KMS-11 (cell line): Measurements from ENCODE around the gene BMP8A.
"Not testable (repeated sequence)": the region's sequence is repeated elsewhere in the genome, so short reads cannot be mapped to it uniquely, and the experiment has no call there.

Experiments used
- H2AFZ ChIP-seq: fragments of 200-600 bp; sonication (generic); 2 replicates; pipeline ENCODE4 v1.6.1; 2016; ENCODE audit warnings: antibody characterized with exemption, mixed run types, low read depth
- H3K27ac ChIP-seq: fragments of 200-600 bp; sonication (generic); 2 replicates; pipeline ENCODE4 v1.6.1; 2016; ENCODE audit warnings: mild to moderate bottlenecking, mixed run types
- H3K27me3 ChIP-seq: fragments of 200-600 bp; sonication (generic); 2 replicates; pipeline ENCODE4 v1.6.1; 2017; ENCODE audit warnings: mild to moderate bottlenecking, low read depth, mixed run types, moderate library complexity; ENCODE audit not compliant: insufficient read depth
- H3K36me3 ChIP-seq: fragments of 200-600 bp; sonication (generic); 2 replicates; pipeline ENCODE4 v1.6.1; 2017; ENCODE audit warnings: mild to moderate bottlenecking, mixed run types; ENCODE audit not compliant: insufficient read depth
- H3K4me1 ChIP-seq: fragments of 200-600 bp; sonication (generic); 2 replicates; pipeline ENCODE4 v1.6.1; 2016; ENCODE audit warnings: mild to moderate bottlenecking, low read depth, mixed run types; ENCODE audit not compliant: poor library complexity, severe bottlenecking
- H3K4me2 ChIP-seq: fragments of 200-600 bp; sonication (generic); 2 replicates; pipeline ENCODE4 v1.7.0; 2016; ENCODE audit warnings: mild to moderate bottlenecking, mixed run types
- H3K4me3 ChIP-seq: fragments of 200-600 bp; sonication (generic); IDR thresholded peaks from 2 replicates; pipeline ENCODE4 v1.6.1; 2017; ENCODE audit warnings: low read depth, low read length, mixed read lengths; ENCODE audit not compliant: insufficient read depth
- H3K79me2 ChIP-seq: fragments of 200-600 bp; sonication (generic); 2 replicates; pipeline ENCODE4 v1.6.1; 2016; ENCODE audit warnings: low read depth, mixed run types; ENCODE audit not compliant: insufficient read depth
- H3K9ac ChIP-seq: fragments of 200-600 bp; sonication (generic); 2 replicates; pipeline ENCODE4 v1.6.1; 2016; ENCODE audit warnings: mild to moderate bottlenecking, mixed run types
- H4K20me1 ChIP-seq: fragments of 200-600 bp; sonication (generic); 2 replicates; pipeline ENCODE4 v1.6.1; 2016; ENCODE audit warnings: mild to moderate bottlenecking, mixed run types; ENCODE audit not compliant: insufficient read depth
- CTCF ChIP-seq: fragments of 200-600 bp; sonication (generic); conservative IDR thresholded peaks from 2 replicates; pipeline ENCODE4 v1.6.1; 2017; ENCODE audit warnings: low read depth, mild to moderate bottlenecking, antibody characterized with exemption, low read length, moderate library complexity, mixed read lengths

BMP8A gene

GRCh38 chr1:39497585-39497984, 6.1 kb downstream of the BMP8A start:
- Histone ChIP-seq H3K4me2 (no peak overlapping the region), H4K20me1 (no peaks in the 10 kb centered on the region), H3K4me1 (no peaks in the 10 kb centered on the region), H3K79me2 (no peaks in the 10 kb centered on the region), H2AFZ (no peak overlapping the region), H3K27ac (no peak overlapping the region), H3K9ac (no peak overlapping the region), H3K27me3 (no peaks in the 10 kb centered on the region), H3K36me3 (no peaks in the 10 kb centered on the region), H3K4me3 (no peak overlapping the region)
- TF ChIP-seq CTCF: no peak

GRCh38 chr1:39498096-39498710, 6.8 kb downstream of the BMP8A start:
- not testable (repeated sequence) for H3K36me3 ChIP-seq, H3K4me1 ChIP-seq, H3K9ac ChIP-seq, H3K27ac ChIP-seq, H4K20me1 ChIP-seq, H2AFZ ChIP-seq, H3K4me3 ChIP-seq, H3K27me3 ChIP-seq, H3K79me2 ChIP-seq, H3K4me2 ChIP-seq

- H3K4me2 ChIP-seq, H3K27ac ChIP-seq, H2AFZ ChIP-seq, H3K4me3 ChIP-seq, H3K36me3 ChIP-seq, H3K9ac ChIP-seq, H3K79me2 ChIP-seq, H4K20me1 ChIP-seq, H3K4me1 ChIP-seq, H3K27me3 ChIP-seq: not testable (repeated sequence)
Measured at GRCh38 chr1:39498821-39499220, 7.4 kb downstream of the BMP8A start.

GRCh38 chr1:39499668-39500067, 8.2 kb downstream of the BMP8A start:
- Histone ChIP-seq H4K20me1 (no peaks in the 10 kb centered on the region), H3K4me3 (no peak overlapping the region), H3K27ac (no peak overlapping the region), H3K79me2 (no peaks in the 10 kb centered on the region), H3K4me1 (no peaks in the 10 kb centered on the region), H3K27me3 (no peaks in the 10 kb centered on the region), H2AFZ (no peak overlapping the region), H3K36me3 (no peaks in the 10 kb centered on the region), H3K4me2 (no peak overlapping the region), H3K9ac (no peak overlapping the region)
- no peak for TF ChIP-seq CTCF

- H4K20me1 ChIP-seq: no peaks in the 10 kb centered on the region
- no peak overlapping the region for H3K4me2 ChIP-seq
- H3K79me2 ChIP-seq: no peaks in the 10 kb centered on the region
- H3K27ac ChIP-seq: no peak overlapping the region
- H3K4me1 ChIP-seq: no peaks in the 10 kb centered on the region
- H2AFZ ChIP-seq: no peak overlapping the region
- no peaks in the 10 kb centered on the region for H3K27me3 ChIP-seq
- no peak overlapping the region for H3K4me3 ChIP-seq
- H3K9ac ChIP-seq: no peak overlapping the region
- TF ChIP-seq CTCF: no peak
- no peaks in the 10 kb centered on the region for H3K36me3 ChIP-seq
Measured at GRCh38 chr1:39500862-39501389, 9.5 kb downstream of the BMP8A start.
